C4-2B (cell line): Measurements from ENCODE around the gene ARHGAP42.

ENCODE experiments used
- H3K27ac ChIP-seq: fragments of 450-650 bp; 2 replicates; pipeline ENCODE4 v1.5.1; 2017
- ZFX ChIP-seq: fragments of 450-650 bp; IDR thresholded peaks from 2 replicates; pipeline ENCODE4 v1.6.1; 2017
- TF ChIP-seq, protein P1 (sequence below): fragments of 450-650 bp; conservative IDR thresholded peaks from 2 replicates; pipeline ENCODE4 v1.5.1; 2017; ENCODE audit warnings: mild to moderate bottlenecking

ARHGAP42 gene

DNA sequence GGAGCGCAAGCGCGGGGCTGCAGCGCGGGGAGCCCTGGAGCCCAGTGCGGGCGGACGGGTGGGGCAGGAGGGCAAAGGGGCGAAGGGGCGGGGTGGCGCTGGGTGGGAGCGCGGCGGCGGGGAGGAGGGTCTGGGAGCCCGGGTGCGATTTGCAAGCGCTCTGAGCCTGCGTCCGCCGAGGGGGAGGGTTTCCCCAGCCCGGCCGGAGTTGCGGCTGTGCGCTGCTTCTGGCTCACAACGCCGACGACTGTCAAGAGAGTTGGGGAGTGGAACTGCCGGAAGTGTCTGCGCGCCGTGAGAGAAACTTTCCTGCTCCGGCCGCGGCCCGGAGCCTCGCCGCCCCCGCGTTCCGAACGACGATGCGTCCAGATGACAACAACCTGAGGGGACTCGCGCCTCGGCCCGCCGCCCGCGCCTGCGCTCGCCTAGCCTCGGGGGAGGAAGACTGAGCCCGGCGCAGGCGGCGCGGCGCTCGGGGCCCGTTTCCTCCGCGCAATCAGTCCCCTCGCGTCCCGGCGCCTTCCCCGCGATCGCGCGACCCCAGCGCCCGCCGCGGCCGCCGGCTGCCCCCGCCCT, at the start of gene ARHGAP42:
ARHGAP42 (plus strand) TSS at position 235 of the 576 bp plus-strand sequence. CDS start 391 bp downstream, outside the sequence.
- H3K27ac ChIP-seq, result peak within 1 kb of the TSS; percentile 77
- TF ChIP-seq ZFX, result peak; percentile 54
- TF ChIP-seq, protein P1, sequence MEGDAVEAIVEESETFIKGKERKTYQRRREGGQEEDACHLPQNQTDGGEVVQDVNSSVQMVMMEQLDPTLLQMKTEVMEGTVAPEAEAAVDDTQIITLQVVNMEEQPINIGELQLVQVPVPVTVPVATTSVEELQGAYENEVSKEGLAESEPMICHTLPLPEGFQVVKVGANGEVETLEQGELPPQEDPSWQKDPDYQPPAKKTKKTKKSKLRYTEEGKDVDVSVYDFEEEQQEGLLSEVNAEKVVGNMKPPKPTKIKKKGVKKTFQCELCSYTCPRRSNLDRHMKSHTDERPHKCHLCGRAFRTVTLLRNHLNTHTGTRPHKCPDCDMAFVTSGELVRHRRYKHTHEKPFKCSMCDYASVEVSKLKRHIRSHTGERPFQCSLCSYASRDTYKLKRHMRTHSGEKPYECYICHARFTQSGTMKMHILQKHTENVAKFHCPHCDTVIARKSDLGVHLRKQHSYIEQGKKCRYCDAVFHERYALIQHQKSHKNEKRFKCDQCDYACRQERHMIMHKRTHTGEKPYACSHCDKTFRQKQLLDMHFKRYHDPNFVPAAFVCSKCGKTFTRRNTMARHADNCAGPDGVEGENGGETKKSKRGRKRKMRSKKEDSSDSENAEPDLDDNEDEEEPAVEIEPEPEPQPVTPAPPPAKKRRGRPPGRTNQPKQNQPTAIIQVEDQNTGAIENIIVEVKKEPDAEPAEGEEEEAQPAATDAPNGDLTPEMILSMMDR, result no peak

- no peak overlapping the region for H3K27ac ChIP-seq
- TF ChIP-seq, protein P1, result no peak
- TF ChIP-seq ZFX, result no peak
Observed at GRCh38 chr11:100637706-100638105, 49.4 kb upstream of the ARHGAP42 start.

- no peak for TF ChIP-seq ZFX
- TF ChIP-seq, protein P1, result no peak
- H3K27ac ChIP-seq, result no peak overlapping the region
Observed at GRCh38 chr11:100638648-100639047, 48.4 kb upstream of the ARHGAP42 start.

DNA sequence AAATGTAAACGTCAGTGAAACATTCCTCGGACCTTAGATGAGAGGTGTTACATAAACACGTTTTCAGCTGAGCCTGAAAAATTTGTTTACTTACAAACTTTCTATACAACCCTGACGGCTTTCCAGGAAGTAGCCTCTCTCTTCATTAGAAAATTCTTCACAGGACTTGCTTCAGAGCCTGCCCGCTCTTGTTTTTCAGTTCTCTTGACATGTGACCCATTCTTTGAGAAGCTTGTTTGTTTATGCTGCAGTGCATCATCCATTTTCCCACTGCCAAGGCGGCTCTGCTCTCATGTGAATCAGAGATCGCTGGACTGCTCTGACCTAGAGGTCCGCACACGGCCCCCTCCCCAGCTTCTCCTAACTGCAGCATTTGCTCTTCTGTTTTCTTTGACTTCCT, 47.9 kb upstream of the ARHGAP42 start:
- H3K27ac ChIP-seq, result no peak overlapping the region
- no peak for TF ChIP-seq ZFX
- TF ChIP-seq, protein P1, result no peak

GRCh38 chr11:100640071-100640470, 47.0 kb upstream of the ARHGAP42 start:
- H3K27ac ChIP-seq, result no peak overlapping the region
- TF ChIP-seq ZFX, result no peak
- TF ChIP-seq, protein P1, result no peak

DNA sequence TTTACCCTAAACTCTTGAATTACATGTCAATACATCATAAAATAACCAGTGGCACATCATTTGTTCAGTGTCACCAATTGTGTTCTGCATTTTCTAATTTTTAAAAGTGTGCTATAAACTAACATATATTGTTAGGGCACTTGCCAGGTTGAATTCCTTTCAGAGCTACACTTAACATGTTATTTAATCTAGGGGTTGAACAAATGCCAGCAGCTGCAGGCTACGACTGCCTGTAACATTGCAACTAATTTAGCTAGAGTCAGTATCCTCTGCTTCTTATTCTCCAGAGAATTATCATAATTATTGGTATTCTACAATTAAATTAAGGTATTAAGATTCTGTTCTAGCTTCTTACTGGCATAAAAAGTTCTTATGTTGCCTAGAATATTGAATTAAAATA, 46.4 kb upstream of the ARHGAP42 start:
- TF ChIP-seq, protein P1, result no peak
- no peak for TF ChIP-seq ZFX
- no peak overlapping the region for H3K27ac ChIP-seq

DNA sequence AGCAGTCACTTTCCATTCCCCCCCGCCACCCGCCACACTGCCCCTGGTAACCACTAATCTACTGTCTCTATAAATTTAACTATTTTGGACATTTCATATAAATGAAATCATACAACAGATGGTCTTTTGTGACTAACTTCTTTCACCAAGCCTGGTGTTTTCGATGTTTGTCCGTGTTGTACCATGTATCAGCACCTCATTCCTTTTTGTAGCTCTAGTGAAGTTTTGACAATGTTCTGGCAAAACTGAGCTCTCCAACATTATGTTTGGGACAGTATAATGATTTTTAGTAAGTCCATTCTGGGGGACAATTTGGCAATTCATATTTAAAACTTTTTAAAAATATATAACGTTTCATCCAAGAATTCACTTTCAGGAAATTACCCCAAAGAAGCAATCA, 45.6 kb upstream of the ARHGAP42 start:
- no peak overlapping the region for H3K27ac ChIP-seq

More for the DNA sequence above, 45.6 kb upstream of the ARHGAP42 start:
- TF ChIP-seq, protein P1, result no peak
- no peak for TF ChIP-seq ZFX
